Endothelial cell (in vitro differentiated cells): ENCODE measurements around the gene GPATCH11. TPM values are rescaled to one million over a fixed set of nuclear protein-coding genes. Genes with fewer than 3 reads are reported as not detected.

Source experiments
- DNase-seq: peaks from one replicate; pipeline ENCODE4 v3.0.0; 2021; ENCODE audit warnings: low spot score
- H3K27ac Mint-ChIP-seq: one replicate; pipeline ENCODE4 v1.8.0; 2021; ENCODE audit warnings: mixed read lengths, inconsistent platforms; ENCODE audit not compliant: unreplicated experiment
- H3K27me3 Mint-ChIP-seq: one replicate; pipeline ENCODE4 v1.8.0; 2021; ENCODE audit warnings: mild to moderate bottlenecking, moderate library complexity, mixed read lengths, inconsistent platforms; ENCODE audit not compliant: unreplicated experiment
- H3K36me3 Mint-ChIP-seq: one replicate; pipeline ENCODE4 v1.8.0; 2021; ENCODE audit warnings: mild to moderate bottlenecking, low read depth, mixed read lengths, inconsistent platforms; ENCODE audit not compliant: unreplicated experiment
- H3K4me1 Mint-ChIP-seq: one replicate; pipeline ENCODE4 v1.8.0; 2021; ENCODE audit warnings: mild to moderate bottlenecking, mixed read lengths, inconsistent platforms; ENCODE audit not compliant: unreplicated experiment
- H3K4me3 Mint-ChIP-seq: one replicate; pipeline ENCODE4 v1.8.0; 2021; ENCODE audit warnings: mild to moderate bottlenecking, mixed read lengths, inconsistent platforms; ENCODE audit not compliant: unreplicated experiment
- H3K9me3 Mint-ChIP-seq: one replicate; pipeline ENCODE4 v1.8.0; 2021; ENCODE audit warnings: mixed read lengths, inconsistent platforms; ENCODE audit not compliant: unreplicated experiment
- CTCF ChIP-seq: fragments of 200-600 bp; sonication (generic); IDR thresholded peaks from one replicate; pipeline ENCODE4 v1.5.0; 2021; ENCODE audit warnings: antibody characterized with exemption; ENCODE audit not compliant: unreplicated experiment
- total RNA-seq: library from RNA; stranded (reverse); fragmentation: NEBNext Ultra II Directional; extraction: Animal tissue kit (Norgen Biotek cat#: 25700); gene quantifications from one replicate; pipeline ENCODE4 v1.2.1, GENCODE V29; 2021; ENCODE audit not compliant: unreplicated experiment

The GPATCH11 gene
- total RNA-seq, 1 donor from 2014 or later: 8.2 TPM

- H3K27ac Mint-ChIP-seq: no peak overlapping the region
- no peak for TF ChIP-seq CTCF
- no peaks in the 10 kb centered on the region for H3K9me3 Mint-ChIP-seq
- H3K36me3 Mint-ChIP-seq: peaks cover 12% of the 10 kb centered on the region
- H3K4me1 Mint-ChIP-seq: peaks cover 9% of the 10 kb centered on the region
- no peak overlapping the region for H3K4me3 Mint-ChIP-seq
- no peaks in the 10 kb centered on the region for H3K27me3 Mint-ChIP-seq
- DNase-seq: no peak
Measured at GRCh38 chr2:37111958-37112357, 27.6 kb downstream of the GPATCH11 start.

GRCh38 chr2:37117566-37117965 lies 33.2 kb downstream of the GPATCH11 start:
- peaks cover 18% of the 10 kb centered on the region for H3K36me3 Mint-ChIP-seq
- H3K4me1 Mint-ChIP-seq: peaks cover 1% of the 10 kb centered on the region
- no peaks in the 10 kb centered on the region for H3K9me3 Mint-ChIP-seq
- TF ChIP-seq CTCF: no peak
- H3K27ac Mint-ChIP-seq: no peak overlapping the region
- no peaks in the 10 kb centered on the region for H3K27me3 Mint-ChIP-seq
- no peak for DNase-seq
- H3K4me3 Mint-ChIP-seq: no peak overlapping the region

- Mint-ChIP-seq H3K4me3 (no peak overlapping the region), H3K36me3 (peaks cover 19% of the 10 kb centered on the region), H3K27me3 (no peaks in the 10 kb centered on the region), H3K9me3 (no peaks in the 10 kb centered on the region), H3K27ac (no peak overlapping the region), H3K4me1 (peaks cover 2% of the 10 kb centered on the region)
- TF ChIP-seq CTCF: no peak
- DNase-seq: no peak
Measured at GRCh38 chr2:37119157-37119556, 34.8 kb downstream of the GPATCH11 start.

GRCh38 chr2:37125416-37125815 lies 41.1 kb downstream of the GPATCH11 start:
- no peak overlapping the region for H3K4me3 Mint-ChIP-seq
- TF ChIP-seq CTCF: no peak
- peaks cover 2% of the 10 kb centered on the region for H3K4me1 Mint-ChIP-seq
- no peaks in the 10 kb centered on the region for H3K9me3 Mint-ChIP-seq
- peaks cover 46% of the 10 kb centered on the region for H3K36me3 Mint-ChIP-seq
- H3K27me3 Mint-ChIP-seq: peaks cover 3% of the 10 kb centered on the region
- no peak overlapping the region for H3K27ac Mint-ChIP-seq
- DNase-seq: no peak

- Mint-ChIP-seq H3K4me1 (no peaks in the 10 kb centered on the region), H3K27ac (no peak overlapping the region), H3K27me3 (no peaks in the 10 kb centered on the region), H3K36me3 (peaks cover 51% of the 10 kb centered on the region), H3K4me3 (no peak overlapping the region), H3K9me3 (no peaks in the 10 kb centered on the region)
- DNase-seq: no peak
- no peak for TF ChIP-seq CTCF
Measured at GRCh38 chr2:37132914-37133313, 48.6 kb downstream of the GPATCH11 start.
